ENCODE measurements around the gene KYNU. TPM values are rescaled to one million over a fixed set of nuclear protein-coding genes. Genes with fewer than 3 reads are reported as not detected.

KYNU gene
- total and polyA plus RNA-seq, 10 of the 15 experiments (the other 5 are each of a cell fraction or from before 2014, with no cell fraction given), result 31.3 to 101 (median 38.3) TPM

DNA sequence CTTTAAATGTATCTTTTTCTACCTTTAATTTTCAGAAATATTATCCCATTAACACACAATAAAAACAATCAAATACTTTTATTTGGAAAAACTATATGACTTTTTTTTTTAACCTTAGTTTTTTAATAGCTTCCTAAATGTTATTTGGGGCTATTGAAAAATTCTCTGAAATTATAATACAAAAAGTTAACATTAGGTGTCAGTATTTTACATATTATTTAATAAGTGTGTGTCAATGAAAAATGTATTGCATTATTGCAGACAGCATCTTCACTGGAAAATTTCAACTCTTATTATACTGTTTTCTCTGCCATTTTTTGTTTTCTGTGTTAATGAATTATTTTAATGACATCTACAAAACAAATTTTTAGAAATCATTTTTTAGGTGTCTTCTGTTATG lies 200.6 kb downstream of the KYNU start:
- CTCF ChIA-PET, result interaction anchor here (0.9 to 1.6 kb wide), 2 partner anchors 17 to 206 kb away, joined by 3 to 6 read pairs; no protein-coding TSS in a partner anchor
- H3K36me3 ChIP-seq (ENCODE audit: control insufficient read depth in 2 of 2, insufficient read depth in 2 of 2, low read length in 1 of 2), result no peaks in the 10 kb centered on the region
- no peak for FAIRE-seq

More for the DNA sequence above, 200.6 kb downstream of the KYNU start:
- intact Hi-C loops (cut with micrococcal nuclease; ENCODE audit: unreplicated experiment) (no loop called here), in situ Hi-C loops (cut with MboI) (no loop called here)
- Histone ChIP-seq H3K9me3 (replicated peaks; ENCODE audit: control insufficient read depth, insufficient read depth, low read length) (no peaks in the 10 kb centered on the region; the same call in 1 of the 3 replicates), H3K4me1 (ENCODE audit: control insufficient read depth, insufficient read depth, low read length) (no peaks in the 10 kb centered on the region), H2AFZ (ENCODE audit: control insufficient read depth, low read depth, low read length) (no peak overlapping the region), H3K79me2 (ENCODE audit: control insufficient read depth, insufficient read depth, low read length) (no peaks in the 10 kb centered on the region), H3K4me3 (no peak overlapping the region), H4K20me1 (ENCODE audit: control insufficient read depth, insufficient read depth) (no peaks in the 10 kb centered on the region), H3K9ac (ENCODE audit: control insufficient read depth, insufficient read depth, low read length) (no peak overlapping the region), H3K4me2 (ENCODE audit: control insufficient read depth, insufficient read depth) (no peak overlapping the region), H3K27me3 (replicated peaks in 1 of 2; ENCODE audit: control insufficient read depth in 2 of 2, insufficient read depth in 2 of 2, low read length in 1 of 2) (no peaks in the 10 kb centered on the region), H3K27ac (ENCODE audit: control insufficient read depth, insufficient read depth) (no peak overlapping the region)
- DNase-seq (ENCODE audit: low read depth, low spot score) (no peak), ATAC-seq (no peak)
- ChIA-PET SMC1A (ENCODE audit: uncharacterized antibody, unreplicated experiment) (interaction anchor here (0.9 kb wide), 1 partner anchor 144 kb away, joined by 4 read pairs; no protein-coding TSS in a partner anchor), POLR2A (no interaction called here), RAD21 (ENCODE audit: unreplicated experiment) (interaction anchor here (1.2 kb wide), 1 partner anchor 145 kb away, joined by 3 read pairs; no protein-coding TSS in a partner anchor)
- TF ChIP-seq, protein P1, sequence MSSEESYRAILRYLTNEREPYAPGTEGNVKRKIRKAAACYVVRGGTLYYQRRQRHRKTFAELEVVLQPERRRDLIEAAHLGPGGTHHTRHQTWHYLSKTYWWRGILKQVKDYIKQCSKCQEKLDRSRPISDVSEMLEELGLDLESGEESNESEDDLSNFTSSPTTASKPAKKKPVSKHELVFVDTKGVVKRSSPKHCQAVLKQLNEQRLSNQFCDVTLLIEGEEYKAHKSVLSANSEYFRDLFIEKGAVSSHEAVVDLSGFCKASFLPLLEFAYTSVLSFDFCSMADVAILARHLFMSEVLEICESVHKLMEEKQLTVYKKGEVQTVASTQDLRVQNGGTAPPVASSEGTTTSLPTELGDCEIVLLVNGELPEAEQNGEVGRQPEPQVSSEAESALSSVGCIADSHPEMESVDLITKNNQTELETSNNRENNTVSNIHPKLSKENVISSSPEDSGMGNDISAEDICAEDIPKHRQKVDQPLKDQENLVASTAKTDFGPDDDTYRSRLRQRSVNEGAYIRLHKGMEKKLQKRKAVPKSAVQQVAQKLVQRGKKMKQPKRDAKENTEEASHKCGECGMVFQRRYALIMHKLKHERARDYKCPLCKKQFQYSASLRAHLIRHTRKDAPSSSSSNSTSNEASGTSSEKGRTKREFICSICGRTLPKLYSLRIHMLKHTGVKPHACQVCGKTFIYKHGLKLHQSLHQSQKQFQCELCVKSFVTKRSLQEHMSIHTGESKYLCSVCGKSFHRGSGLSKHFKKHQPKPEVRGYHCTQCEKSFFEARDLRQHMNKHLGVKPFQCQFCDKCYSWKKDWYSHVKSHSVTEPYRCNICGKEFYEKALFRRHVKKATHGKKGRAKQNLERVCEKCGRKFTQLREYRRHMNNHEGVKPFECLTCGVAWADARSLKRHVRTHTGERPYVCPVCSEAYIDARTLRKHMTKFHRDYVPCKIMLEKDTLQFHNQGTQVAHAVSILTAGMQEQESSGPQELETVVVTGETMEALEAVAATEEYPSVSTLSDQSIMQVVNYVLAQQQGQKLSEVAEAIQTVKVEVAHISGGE (CRISPR knock-in tag; IDR thresholded peaks at IDR 0.05), result no peak
- TF ChIP-seq ZSCAN29 (IDR thresholded peaks at IDR 0.05) (no peak), CBX5 (IDR thresholded peaks at IDR 0.05; ENCODE audit: low read depth) (no peak), POLR2A (IDR thresholded peaks at IDR 0.05; ENCODE audit: low read depth, low read length) (no peak), TBL1XR1 (IDR thresholded peaks at IDR 0.05; ENCODE audit: low read depth, low read length) (no peak), YBX1 (IDR thresholded peaks at IDR 0.05) (no peak), ZZZ3 (IDR thresholded peaks at IDR 0.05; ENCODE audit: control insufficient read depth, insufficient read length, low read depth) (no peak), NKRF (conservative IDR thresholded peaks at IDR 0.05) (no peak), LARP7 (IDR thresholded peaks at IDR 0.05) (no peak), JUND (IDR thresholded peaks at IDR 0.05; ENCODE audit: low read depth, low read length) (no peak), ZNF274 (IDR thresholded peaks at IDR 0.05; ENCODE audit: insufficient read depth, insufficient read length) (no peak), RB1 (IDR thresholded peaks at IDR 0.05; ENCODE audit: borderline replicate concordance) (no peak), TCF12 (IDR thresholded peaks at IDR 0.05; ENCODE audit: low read depth, low read length) (no peak), EP300 (IDR thresholded peaks at IDR 0.05; ENCODE audit: borderline replicate concordance in 1 of 2, control insufficient read depth in 1 of 2, low read depth in 2 of 2, low read length in 2 of 2) (no peak), RAD51 (IDR thresholded peaks at IDR 0.05) (no peak), CHD4 (IDR thresholded peaks at IDR 0.05) (no peak), TARDBP (IDR thresholded peaks at IDR 0.05; ENCODE audit: borderline replicate concordance) (no peak), CHD1 (IDR thresholded peaks at IDR 0.05; ENCODE audit: low read depth, low read length) (no peak), SUPT20H (IDR thresholded peaks at IDR 0.05; ENCODE audit: borderline replicate concordance, control insufficient read depth, low read depth, low read length) (no peak)
- TF ChIP-seq, protein P2, sequence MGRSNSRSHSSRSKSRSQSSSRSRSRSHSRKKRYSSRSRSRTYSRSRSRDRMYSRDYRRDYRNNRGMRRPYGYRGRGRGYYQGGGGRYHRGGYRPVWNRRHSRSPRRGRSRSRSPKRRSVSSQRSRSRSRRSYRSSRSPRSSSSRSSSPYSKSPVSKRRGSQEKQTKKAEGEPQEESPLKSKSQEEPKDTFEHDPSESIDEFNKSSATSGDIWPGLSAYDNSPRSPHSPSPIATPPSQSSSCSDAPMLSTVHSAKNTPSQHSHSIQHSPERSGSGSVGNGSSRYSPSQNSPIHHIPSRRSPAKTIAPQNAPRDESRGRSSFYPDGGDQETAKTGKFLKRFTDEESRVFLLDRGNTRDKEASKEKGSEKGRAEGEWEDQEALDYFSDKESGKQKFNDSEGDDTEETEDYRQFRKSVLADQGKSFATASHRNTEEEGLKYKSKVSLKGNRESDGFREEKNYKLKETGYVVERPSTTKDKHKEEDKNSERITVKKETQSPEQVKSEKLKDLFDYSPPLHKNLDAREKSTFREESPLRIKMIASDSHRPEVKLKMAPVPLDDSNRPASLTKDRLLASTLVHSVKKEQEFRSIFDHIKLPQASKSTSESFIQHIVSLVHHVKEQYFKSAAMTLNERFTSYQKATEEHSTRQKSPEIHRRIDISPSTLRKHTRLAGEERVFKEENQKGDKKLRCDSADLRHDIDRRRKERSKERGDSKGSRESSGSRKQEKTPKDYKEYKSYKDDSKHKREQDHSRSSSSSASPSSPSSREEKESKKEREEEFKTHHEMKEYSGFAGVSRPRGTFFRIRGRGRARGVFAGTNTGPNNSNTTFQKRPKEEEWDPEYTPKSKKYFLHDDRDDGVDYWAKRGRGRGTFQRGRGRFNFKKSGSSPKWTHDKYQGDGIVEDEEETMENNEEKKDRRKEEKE (IDR thresholded peaks at IDR 0.05), result no peak
- no TSS peak for BruUV-seq (replicated peaks)
